Body of pancreas (tissue), 4 donors: ENCODE data around the gene PIWIL4. TPM values are rescaled to one million over a fixed set of nuclear protein-coding genes. Genes with fewer than 3 reads are reported as not detected.

Source experiments
- ATAC-seq: fragments of 150-250 bp; one replicate; pipeline ENCODE4 v1.9.1; 2016
- DNase-seq, 4 donors: peaks; one replicate each; pipeline ENCODE4 v3.0.0-alpha.2; 2019
- H3K27ac ChIP-seq, 4 donors: fragments of 200-600 bp; sonication (generic); 1 replicate in 3 of 4; 2 replicates in 1 of 4; pipeline versions ENCODE4 v1.5.1 to v1.6.1; 2016 to 2019; ENCODE audit warnings: mild to moderate bottlenecking in 1 of 4, mixed read lengths in 1 of 4, moderate library complexity in 1 of 4
- H3K27me3 ChIP-seq, 2 donors: fragments of 200-600 bp; sonication (generic); one replicate each; pipeline ENCODE4 v1.6.0; 2016; ENCODE audit warnings: mild to moderate bottlenecking in 1 of 2
- H3K36me3 ChIP-seq, 2 donors: fragments of 200-600 bp; sonication (generic); replicated peaks in 1 of 2; 2 replicates each; pipeline ENCODE4 v1.5.1; 2016; ENCODE audit warnings: low read depth in 2 of 2; ENCODE audit not compliant: insufficient read depth in 1 of 2
- H3K4me1 ChIP-seq: fragments of 200-600 bp; sonication (generic); one replicate; pipeline ENCODE4 v1.6.0; 2016
- H3K4me3 ChIP-seq, 2 donors: fragments of 200-600 bp; sonication (generic); 1 replicate in 1 of 2; 2 replicates in 1 of 2; pipeline ENCODE4 v1.5.1; 2016 to 2019
- H3K9me3 ChIP-seq, 3 donors: fragments of 200-600 bp; sonication (generic); 1 replicate in 2 of 3; 2 replicates in 1 of 3; pipeline ENCODE4 v1.5.1; 2016
- CTCF ChIP-seq, 7 experiments: fragments of 450-650 bp in 4 of 7; fragments of 200-600 bp in 3 of 7; sonication (generic) in 3 of 7; IDR thresholded peaks; one replicate each; pipeline ENCODE4 v1.5.1; 2016 to 2019; ENCODE audit warnings: antibody characterized with exemption in 7 of 7
- POLR2A ChIP-seq, 3 donors: fragments of 450-650 bp; IDR thresholded peaks; one replicate each; pipeline ENCODE4 v1.6.1; 2016; ENCODE audit warnings: antibody characterized with exemption in 3 of 3, mild to moderate bottlenecking in 2 of 3
- WGBS, 2 donors: methylation state at CpG; one replicate each; pipeline ENCODE4 v1.1.5; 2017; 5-methylcytosine and 5-hydroxymethylcytosine counted together
- intact Hi-C: fragments of 100-400 bp; cut with DNase I; formaldehyde crosslinking; loops from one replicate; pipeline ENCODE4 v1.15.1; 2023
- total RNA-seq, 2 donors: library from RNA; depleted of rRNA; stranded (reverse); fragments of >200 nt; gene quantifications; one replicate each; pipeline ENCODE4 v1.1.0, GENCODE V29; 2016

PIWIL4 gene
- total RNA-seq, 2 donors from 2014 or later, result 6.5 to 13.2 TPM

GRCh38 chr11:94650756-94651155 lies 83.6 kb downstream of the PIWIL4 start:
- intact Hi-C loops, result no loop called here
- H3K4me1 ChIP-seq, result peaks cover 7% of the 10 kb centered on the region
- no peaks in the 10 kb centered on the region for H3K27me3 ChIP-seq
- no peaks in the 10 kb centered on the region for H3K36me3 ChIP-seq
- H3K4me3 ChIP-seq, result no peak overlapping the region
- no peak overlapping the region for H3K27ac ChIP-seq
- WGBS, 2 donors, result 71 to 86% methylated on average over 7 of the region's 7 CpGs
- peak; percentile 53 for ATAC-seq
- DNase-seq, result peak in 3 of 4 donors; percentile 15 to 49 (median 27)
- H3K9me3 ChIP-seq, result no peaks in the 10 kb centered on the region
- no peak for TF ChIP-seq POLR2A (IDR thresholded peaks at IDR 0.05)
- no peak for TF ChIP-seq CTCF (IDR thresholded peaks at IDR 0.05)

- Histone ChIP-seq H3K4me1 (peaks cover 7% of the 10 kb centered on the region), H3K27ac (no peak overlapping the region), H3K9me3 (no peaks in the 10 kb centered on the region), H3K36me3 (no peaks in the 10 kb centered on the region), H3K27me3 (no peaks in the 10 kb centered on the region), H3K4me3 (no peak overlapping the region)
- DNase-seq, result no peak
- ATAC-seq, result no peak
- TF ChIP-seq CTCF (IDR thresholded peaks at IDR 0.05), result no peak
- no peak for TF ChIP-seq POLR2A (IDR thresholded peaks at IDR 0.05)
- intact Hi-C loops, result no loop called here
- WGBS, 2 donors, result 86 to 93% methylated on average over 6 of the region's 6 CpGs
These were observed 85.6 kb downstream of the PIWIL4 start for GRCh38 chr11:94652735-94653284.

GRCh38 chr11:94653561-94653960 lies 86.4 kb downstream of the PIWIL4 start:
- H3K36me3 ChIP-seq, result no peaks in the 10 kb centered on the region
- peaks cover 7% of the 10 kb centered on the region for H3K4me1 ChIP-seq
- intact Hi-C loops, result no loop called here
- no peak for TF ChIP-seq POLR2A (IDR thresholded peaks at IDR 0.05)
- TF ChIP-seq CTCF (IDR thresholded peaks at IDR 0.05), result no peak
- no peaks in the 10 kb centered on the region for H3K27me3 ChIP-seq
- DNase-seq, result no peak
- H3K27ac ChIP-seq, result no peak overlapping the region
- H3K9me3 ChIP-seq, result no peaks in the 10 kb centered on the region
- no peak overlapping the region for H3K4me3 ChIP-seq
- ATAC-seq, result no peak
- WGBS, 2 donors, result 85 to 90% methylated on average over 5 of the region's 5 CpGs

- TF ChIP-seq CTCF (IDR thresholded peaks at IDR 0.05) (no peak), POLR2A (IDR thresholded peaks at IDR 0.05) (no peak)
- H3K36me3 ChIP-seq, result no peaks in the 10 kb centered on the region
- H3K4me3 ChIP-seq, result no peak overlapping the region
- intact Hi-C loops, result no loop called here
- DNase-seq (no peak), ATAC-seq (no peak)
- H3K4me1 ChIP-seq, result peaks cover 12% of the 10 kb centered on the region
- WGBS, 2 donors, result 96% methylated on average over 7 of the region's 7 CpGs
- no peak overlapping the region for H3K27ac ChIP-seq
- H3K9me3 ChIP-seq, result no peaks in the 10 kb centered on the region
- no peaks in the 10 kb centered on the region for H3K27me3 ChIP-seq
These were observed 87.0 kb downstream of the PIWIL4 start for GRCh38 chr11:94654201-94654600.

- whole genome bisulfite sequencing, 2 donors, result 64 to 74% methylated on average over 3 of the region's 3 CpGs
- Histone ChIP-seq H3K36me3 (no peaks in the 10 kb centered on the region), H3K4me1 (peaks cover 12% of the 10 kb centered on the region), H3K27me3 (no peaks in the 10 kb centered on the region), H3K27ac (no peak overlapping the region), H3K9me3 (no peaks in the 10 kb centered on the region), H3K4me3 (no peak overlapping the region)
- intact Hi-C loops, result no loop called here
- no peak for ATAC-seq
- no peak for DNase-seq
- TF ChIP-seq CTCF (IDR thresholded peaks at IDR 0.05) (no peak), POLR2A (IDR thresholded peaks at IDR 0.05) (no peak)
These were observed 88.1 kb downstream of the PIWIL4 start for GRCh38 chr11:94655291-94655690.
